ENCODE measurements around the gene SCIN.
"Not testable (repeated sequence)": the region's sequence is repeated elsewhere in the genome, so short reads cannot be mapped to it uniquely, and the experiment has no call there.

Gene SCIN

GRCh38 chr7:12623223-12623622 lies 52.7 kb downstream of the SCIN start:
- DNase-seq: no peak

DNA sequence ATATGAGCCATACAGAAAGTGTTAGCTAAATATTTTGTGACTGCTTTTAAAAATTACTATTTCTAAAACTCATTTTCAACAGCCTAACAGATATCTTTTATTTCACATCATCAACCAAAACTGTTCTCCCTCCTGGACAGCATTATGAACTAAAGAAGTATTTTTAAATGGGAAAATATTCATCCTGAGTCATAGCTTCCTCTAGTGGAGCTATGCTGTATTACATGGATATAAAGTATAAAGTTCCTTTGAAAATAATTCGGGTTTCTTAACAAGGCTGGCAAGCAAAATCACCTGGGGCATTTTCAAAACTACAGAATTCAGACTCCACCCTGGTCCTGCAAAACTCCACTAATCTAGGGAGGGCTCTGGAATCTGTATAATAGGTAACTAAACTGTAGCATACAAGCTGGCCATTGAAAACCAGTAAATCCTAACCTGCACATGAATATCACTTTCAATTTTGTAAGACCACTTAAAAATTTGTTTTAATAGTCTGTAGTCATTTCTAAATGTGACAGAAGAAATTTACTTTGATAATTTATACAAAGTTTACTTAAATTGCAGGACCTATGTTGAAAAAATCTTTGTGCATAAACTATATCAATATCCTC lies 53.5 kb downstream of the SCIN start:
- peak; percentile 21 to 28 for DNase-seq

GRCh38 chr7:12625836-12626235 lies 55.3 kb downstream of the SCIN start:
- DNase-seq: no peak

- no peak for DNase-seq
Measured at GRCh38 chr7:12629816-12630512, 59.4 kb downstream of the SCIN start.

GRCh38 chr7:12630513-12630819 lies 59.9 kb downstream of the SCIN start:
- no peak for DNase-seq

DNA sequence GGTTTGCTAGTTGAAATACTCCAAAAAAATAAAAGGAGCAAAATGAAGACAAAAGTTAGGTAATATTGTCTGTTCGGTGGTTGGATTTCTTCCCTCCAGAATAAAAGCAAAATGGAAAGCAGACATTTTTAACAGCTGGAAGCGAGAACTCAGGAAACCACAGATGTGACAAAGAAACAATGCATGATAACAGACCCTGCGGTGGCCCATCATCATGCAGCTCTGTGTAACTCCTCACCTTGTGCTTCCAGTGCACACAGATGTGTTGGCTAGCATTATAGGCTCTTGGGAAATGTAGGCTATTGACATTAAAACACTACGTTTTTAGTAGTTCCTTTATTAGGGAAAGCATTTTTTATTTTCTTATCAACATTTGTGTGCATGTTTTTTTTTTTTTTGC lies 63.1 kb downstream of the SCIN start:
- no peak for DNase-seq

- DNase-seq: no peak
Measured at GRCh38 chr7:12635830-12636229, 65.3 kb downstream of the SCIN start.

DNA sequence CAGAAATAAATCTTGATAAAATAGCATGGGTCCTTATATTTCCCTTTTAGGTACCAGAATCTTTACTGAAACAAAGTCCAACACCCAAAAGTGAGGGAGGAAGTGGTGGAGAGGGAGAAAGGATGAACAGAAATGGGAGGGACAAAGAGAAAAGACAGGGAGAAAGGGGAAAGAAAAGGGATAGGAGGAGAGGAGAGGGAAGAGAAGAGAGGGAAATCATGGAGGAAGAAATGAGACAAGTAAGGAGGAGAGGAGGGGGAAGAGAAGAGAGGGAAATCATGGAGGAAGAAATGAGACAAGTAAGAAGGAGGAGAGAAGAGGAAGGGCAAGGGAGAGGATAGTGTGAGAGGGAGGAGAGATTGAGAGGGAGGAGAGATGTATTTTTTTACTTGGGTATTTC lies 66.8 kb downstream of the SCIN start:
- no peak for DNase-seq

DNA sequence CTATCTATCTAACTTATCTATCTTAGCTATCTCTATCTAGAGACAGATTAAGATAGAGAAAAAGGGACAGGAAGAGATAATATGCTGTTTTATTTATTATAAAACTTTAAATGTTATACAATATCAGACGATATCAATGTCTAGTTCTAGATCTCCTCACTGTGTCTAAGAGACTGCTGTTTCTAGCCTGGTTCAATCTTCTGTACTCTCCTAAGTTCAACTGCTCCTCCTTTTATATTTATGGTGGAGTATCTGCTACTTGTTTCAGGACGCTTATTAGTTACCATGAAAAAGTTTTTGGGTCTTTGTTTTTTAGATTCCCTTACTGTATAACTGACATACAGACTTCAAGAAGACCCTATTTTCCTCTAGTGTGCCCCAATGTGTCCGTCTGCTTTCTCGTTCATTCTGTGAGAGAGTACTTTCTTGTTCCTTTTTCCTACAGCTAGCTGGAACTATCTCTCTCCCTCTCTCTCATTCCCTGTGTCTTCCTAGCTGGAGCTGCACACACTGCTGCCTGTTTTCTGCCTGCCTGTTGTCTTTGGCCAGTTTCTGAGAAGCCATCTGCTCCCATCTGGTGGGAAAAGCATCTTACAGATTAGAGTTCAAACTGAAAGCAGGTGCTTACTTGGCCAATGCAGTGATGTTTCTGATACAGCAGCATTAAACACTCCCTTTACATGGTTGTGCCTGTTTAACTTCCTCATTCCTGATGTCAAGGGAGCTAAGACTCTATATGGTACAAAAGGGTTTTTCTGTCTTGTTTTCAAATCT lies 67.5 kb downstream of the SCIN start:
- peak; percentile 38 to 48 for DNase-seq

GRCh38 chr7:12638851-12639456 lies 68.4 kb downstream of the SCIN start:
- DNase-seq: peak; percentile 37 to 45

GRCh38 chr7:12640299-12641096 lies 70.0 kb downstream of the SCIN start:
- DNase-seq: no peak

GRCh38 chr7:12641196-12641595 lies 70.7 kb downstream of the SCIN start:
- DNase-seq: no peak

DNA sequence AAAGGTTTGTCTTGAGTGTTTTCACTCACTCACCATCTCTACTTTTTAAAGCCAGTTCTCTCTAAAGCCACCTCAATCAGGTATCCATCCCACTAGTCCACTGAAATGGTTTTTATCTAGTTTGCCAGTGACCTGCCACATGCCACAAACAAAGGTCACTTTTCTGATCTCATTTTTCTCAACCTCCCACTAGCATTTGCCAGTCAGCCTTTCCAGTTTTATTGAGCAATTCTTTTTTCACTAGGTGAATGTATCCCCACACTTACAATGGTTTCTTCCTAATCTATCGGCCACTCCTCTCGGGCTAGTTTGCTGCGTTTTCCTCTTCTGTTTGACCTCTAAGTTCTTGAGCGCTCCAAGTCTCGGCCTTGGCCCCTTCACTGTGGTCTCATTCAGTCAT lies 72.0 kb downstream of the SCIN start:
- DNase-seq: no peak

- no peak for DNase-seq
Measured at GRCh38 chr7:12643001-12643643, 72.6 kb downstream of the SCIN start.

DNA sequence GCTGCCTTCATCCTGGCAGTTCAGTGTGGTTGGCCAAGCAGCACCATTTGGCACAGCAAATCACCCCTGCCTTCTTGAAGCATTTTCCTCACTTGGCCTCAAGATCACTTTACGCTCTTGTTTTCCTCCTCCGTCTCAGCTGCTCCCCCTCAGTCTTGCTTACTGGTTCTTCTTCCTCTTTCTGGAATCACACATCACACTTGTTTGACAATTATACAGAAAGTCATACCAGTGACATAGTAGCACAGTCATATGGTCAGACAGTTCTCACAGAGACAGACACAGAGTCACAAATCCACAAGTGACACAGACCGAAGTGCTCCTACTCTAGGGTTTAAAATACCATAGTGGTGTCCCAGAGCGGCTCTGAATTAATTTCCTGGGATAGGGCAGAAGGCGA lies 73.1 kb downstream of the SCIN start:
- DNase-seq: no peak

- not testable (repeated sequence) for DNase-seq
Measured at GRCh38 chr7:12645212-12645611, 74.7 kb downstream of the SCIN start.

- no peak for DNase-seq
Measured at GRCh38 chr7:12646139-12646538, 75.6 kb downstream of the SCIN start.

DNA sequence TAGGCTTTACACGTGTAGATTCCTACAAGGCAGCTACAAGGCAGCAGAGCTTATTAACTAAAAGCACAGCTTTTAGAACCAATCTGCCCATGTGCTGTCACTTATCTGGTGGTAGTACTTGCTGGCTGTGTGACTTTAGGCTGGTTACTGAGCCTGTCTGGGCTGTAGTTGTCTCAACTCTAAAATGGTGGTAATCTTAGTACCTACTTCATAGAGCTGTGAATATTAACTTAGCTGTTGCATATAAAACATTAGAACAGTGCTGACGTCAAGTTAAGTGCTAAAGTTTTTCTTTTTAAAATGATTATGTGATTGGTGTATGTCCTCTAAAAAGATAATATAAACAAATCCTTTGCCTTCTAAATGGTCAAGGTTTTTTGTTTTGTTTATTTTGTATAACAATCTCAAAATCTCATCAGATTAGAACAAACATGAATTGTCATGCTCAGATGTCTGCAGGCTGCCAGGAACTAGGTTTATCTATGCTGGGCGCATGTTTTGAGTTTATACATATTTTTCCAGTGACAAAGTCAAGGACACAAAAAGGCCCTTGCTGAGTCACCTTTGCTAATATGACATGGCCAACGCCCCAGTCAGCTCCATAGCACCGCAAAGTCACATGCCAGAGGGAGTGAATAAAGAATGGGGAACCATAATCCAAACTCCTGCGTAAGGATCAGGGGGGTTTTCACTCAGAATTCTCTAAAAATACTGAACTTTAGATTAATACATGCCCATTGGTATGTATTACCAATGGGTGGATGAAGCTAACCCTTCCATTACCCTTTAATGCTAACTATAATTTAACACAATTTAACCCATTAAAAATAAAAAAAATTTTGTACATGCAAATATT lies 77.1 kb downstream of the SCIN start:
- DNase-seq: no peak

DNA sequence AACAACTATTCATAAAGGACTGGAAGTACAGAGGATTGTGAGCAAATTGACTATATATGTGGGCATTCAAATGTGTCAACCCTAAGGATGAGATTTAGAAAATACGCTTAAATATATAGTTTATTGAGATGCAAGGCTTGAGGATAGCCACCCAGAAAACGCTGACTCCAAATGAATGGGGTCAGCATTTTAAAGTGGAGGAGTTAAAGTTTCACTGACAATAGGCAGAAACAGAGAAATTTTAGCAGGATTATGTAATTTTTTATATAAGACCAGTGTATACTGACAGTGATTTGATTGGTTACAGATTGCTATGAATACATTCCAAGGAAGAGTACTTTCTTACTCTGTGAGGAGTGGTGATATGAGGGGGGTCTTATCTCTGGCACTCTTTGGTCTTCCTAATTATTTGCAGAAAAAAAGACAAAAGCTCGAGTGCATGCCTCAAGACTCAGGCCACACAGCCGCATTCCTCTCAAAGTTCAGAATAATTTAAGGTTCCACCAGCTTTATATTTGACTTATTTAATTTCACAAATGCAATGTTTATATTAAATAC lies 78.3 kb downstream of the SCIN start:
- DNase-seq: no peak

- DNase-seq: no peak
Measured at GRCh38 chr7:12649348-12649747, 78.8 kb downstream of the SCIN start.

DNA sequence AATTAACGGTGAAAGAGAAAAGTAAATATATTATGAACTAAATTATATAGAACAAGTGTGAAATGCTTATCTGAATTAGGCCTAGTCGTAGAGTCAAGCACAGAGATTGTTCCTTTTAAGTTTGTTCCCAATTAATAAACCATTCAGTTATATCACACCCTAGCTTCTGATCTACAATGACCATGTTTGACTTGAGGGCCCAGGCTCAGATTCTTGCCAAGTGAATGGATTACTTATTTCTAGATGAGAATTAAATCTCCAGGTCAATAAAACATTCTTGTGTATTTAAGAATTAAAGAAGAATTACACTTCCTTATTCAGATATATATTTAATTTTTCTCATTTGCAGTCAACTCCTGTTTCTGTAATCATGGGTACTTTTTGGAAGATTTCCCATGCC lies 79.6 kb downstream of the SCIN start:
- DNase-seq: no peak
